Middle frontal gyrus (tissue), 1 donor: ENCODE data around the gene PLXNA2.

Experiments
- DNase-seq: peaks from one replicate; pipeline ENCODE4 v3.0.0-alpha.2; 2015; ENCODE audit warnings: low spot score; ENCODE audit errors: extremely low spot score

Gene PLXNA2

DNA sequence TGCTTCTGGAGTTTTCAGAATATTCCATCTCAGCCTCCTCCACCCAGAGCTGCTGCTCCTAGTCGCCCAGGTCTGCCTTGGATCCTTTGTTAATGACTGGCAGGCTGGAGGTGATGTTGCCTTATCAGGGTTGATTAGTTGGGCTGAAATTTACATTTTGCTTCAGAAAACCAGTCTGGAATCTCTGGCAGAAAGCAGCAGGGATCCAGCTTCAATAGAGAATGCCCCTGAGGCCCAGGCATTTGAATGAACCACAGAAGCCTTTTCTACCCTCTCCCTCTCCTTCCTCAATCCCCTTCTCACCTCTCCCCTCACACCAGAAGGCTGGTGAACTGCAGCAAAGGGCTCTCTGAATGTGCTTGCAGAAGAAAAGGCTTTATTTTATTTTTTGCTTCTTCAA is 83.2 kb downstream of the PLXNA2 start:
- DNase-seq = no peak

DNA sequence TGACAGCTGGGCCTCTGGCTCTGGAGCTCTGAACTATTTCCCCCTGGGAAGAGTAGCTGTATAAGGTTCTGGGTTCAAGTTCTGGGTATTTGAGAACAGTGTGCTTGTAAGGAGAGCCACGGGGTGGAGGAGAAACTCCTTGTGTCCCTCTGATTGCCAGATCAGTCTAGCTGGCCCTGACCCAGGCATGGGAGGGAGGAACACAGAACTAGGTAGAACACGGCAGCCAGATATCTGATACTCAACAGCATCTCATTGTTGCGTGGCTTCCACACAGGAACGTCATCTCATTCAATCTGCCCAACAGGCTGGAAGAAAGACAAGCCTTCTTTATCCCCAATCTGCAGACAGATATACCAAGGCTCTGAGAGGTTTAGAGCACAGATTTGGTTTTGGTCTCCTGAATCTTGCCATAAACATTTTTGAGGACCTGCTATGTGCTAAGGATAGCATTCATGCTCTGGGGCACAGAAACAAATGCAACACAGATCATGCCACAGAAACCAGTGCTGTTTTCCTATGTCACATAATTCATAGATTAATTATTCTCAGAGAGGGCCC is 83.8 kb downstream of the PLXNA2 start:
- no peak for DNase-seq

DNA sequence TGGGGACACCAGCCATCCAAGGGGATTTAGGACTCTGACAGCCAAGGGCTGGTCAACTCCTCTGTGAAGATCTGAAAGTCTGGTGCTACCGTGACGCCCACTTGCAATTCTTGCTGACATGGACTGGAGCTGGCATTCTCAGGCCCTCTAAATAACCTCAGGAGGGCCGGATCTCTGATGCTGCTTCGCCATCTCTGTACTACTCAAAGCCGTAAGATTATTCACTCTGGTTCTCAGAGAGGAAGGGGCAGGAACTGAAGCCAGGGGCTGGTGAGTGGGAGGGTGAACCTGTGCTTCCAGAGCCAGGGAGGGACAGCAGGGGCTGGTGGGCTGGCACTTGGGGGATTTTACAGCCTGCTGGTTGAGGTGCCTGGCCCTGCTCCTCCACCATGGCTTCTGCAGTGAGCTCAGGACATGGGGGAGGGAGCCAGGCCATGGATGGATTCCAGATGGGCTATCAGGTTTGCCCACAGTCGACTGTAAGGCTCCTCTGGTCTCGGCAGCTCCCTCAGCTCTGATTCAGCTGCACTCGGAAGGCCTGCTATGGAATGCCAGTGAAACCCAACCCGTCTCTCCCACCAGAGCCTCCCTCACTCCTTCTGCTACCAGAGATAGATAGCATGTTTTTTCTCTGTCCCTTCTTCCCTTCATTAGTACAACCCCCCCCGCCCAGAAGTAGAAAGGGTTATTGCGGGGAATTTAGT is 84.5 kb downstream of the PLXNA2 start:
- DNase-seq = no peak

DNA sequence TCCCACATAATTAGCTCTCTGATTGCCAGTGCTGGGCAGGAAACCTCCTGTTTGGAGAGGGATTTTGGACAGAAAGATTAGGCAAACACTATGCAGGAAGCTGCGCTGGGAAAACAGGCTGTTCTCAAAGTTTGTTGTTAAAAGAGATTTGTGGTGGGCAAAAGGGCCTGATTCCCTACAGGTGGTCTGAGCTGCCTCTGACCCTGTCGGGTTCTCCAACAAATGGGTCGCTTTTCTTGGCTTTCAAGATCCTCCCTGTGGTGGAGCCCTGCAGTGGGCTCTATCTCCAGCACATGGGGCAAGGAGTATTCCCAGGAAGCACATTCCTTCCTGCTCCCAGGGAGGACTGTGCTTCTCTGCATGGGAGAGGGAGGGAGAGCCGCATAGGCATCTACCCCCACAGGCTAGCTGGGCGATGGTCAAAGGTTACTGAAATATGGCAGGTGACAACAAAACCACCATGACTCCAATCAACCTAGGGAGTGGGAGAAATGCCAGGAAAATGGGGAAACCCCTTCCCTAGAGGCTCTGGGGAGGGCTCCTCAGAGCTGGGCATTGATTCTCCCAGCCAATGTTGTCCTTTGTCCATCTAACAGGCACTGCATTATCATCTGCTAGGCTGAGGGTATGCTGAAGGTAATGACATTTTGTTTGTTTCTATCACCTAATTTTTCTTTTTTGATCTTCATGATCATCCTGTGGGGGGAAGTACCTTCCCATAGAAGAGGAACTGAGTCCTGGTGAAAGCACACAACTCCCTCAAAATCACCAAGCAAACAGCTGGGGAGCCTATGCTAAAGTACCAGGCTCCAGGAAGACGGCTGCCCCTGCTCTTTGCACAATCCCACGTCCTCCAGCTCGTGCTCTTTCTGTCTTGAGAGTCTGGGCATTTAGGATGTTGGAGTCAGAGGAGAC is 85.3 kb downstream of the PLXNA2 start:
- DNase-seq = no peak

DNA sequence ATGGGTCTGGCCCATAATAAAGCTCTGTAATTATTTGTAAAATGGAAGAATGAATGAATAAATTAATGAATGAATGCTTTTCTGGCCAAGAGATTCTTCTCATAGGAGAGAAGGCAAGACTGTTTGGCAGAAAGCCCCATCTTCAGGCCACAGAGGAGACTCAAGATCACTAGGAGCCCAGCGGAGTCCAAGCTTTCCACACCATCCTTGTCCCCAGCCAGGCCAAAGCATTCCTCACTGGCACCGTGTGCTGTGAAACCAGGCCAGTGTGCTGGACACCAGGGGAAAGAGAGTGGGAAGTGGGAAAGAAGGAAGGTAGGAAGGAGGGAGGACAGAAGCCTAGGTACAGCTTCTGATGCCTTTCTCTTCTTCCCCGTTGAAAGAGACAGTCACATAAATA is 86.4 kb downstream of the PLXNA2 start:
- DNase-seq = no peak

DNA sequence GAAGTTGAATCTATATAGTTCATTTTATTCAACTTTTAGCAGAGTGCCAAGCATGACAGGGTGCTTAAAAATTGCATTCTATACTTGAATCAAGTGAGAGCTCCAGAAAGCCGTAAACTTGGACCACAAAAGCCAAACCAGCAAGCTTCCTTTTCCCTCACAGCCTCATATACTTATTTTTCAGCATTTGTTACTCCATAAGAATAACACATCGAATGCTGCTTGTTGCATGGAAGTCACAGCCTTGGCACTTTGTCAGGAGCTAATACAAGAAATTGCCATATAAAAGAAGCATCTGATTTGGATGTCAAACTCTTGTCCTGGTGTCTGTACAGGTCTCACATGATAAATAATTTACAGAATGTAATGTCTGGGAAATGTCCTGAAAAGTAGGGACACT is 87.4 kb downstream of the PLXNA2 start:
- DNase-seq = no peak

DNA sequence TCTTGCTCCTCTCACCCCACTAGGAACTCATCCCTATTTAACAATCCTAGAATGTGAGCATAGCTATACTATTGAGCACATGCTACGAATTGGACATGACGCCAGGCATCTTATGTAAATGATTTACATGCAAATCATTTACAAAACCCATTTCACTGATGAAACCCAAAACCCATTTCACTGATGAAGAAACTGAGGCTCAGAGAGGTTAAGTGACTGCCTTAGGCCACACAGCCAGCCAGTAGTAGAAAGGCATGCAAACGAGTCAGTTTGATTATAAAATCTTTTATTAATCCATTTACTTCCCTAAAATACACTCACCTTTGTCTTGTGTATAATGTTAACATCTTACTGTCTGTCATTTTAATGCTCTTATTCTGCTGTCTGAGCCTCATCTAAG is 87.9 kb downstream of the PLXNA2 start:
- DNase-seq = no peak

DNA sequence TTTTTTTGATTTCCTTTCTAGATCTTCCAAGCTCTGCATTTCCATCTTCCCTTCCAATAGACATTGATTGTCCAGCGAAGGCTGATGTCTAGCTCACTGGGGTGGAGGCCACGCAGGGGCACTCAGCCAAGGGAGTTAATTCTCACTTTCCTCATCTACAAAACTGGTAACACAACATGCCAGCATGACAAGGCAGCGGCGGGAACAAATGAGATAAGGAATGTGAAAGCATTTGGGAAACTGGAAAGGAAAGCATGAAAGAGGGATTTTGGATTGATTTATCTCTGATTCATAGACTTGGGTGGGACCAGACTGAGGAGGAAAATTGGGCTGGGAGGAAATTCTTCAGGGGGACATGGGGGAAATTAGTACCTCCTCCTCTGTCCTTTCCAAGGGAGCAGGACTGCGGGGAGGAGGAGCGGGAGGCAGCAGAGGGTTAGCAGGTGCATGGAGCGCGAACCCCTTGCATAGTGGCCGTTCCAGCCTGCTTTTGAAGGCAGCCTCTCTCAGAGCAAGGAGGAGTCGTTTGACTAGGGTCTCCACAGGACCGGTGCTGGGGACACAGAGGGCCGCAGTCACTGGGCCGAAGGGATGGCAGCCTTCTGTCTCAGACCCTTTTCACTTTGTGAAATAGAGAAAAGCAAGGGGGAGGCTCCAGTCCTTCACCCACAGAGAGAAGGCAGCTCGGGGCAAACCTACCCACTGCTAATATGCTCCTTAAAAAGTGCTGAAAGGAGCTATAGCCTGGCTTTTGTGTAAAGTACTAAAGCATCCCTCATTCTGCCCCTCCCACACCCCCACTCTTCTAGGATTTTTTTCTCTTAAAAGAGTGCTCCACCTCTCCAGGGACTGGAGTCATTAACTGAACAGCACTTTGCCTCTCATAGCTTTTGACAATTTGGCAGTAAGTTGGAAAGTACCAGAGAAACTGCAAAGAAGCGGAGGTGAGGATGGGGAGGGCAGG is 89.2 kb downstream of the PLXNA2 start:
- no peak for DNase-seq

DNA sequence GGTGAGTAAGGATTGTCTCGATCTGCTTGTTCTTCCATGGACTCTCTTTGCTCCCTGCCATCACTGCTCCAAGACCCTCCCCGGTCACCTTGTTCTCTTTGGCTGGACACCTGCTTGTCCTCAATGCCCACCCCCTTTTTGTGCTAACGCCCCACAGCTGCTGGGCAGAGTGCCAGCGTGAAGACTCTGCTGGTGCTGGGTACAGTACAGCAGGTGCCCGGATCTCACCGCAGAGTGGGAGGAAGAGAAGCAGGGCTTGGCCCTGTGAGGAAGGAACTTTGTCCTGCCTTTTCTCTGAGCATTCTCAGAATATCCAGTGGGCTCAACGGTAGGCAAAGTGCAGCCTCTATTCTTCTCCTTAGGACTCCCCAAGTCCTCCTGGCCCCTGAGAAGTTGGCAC is 90.1 kb downstream of the PLXNA2 start:
- DNase-seq = no peak

DNA sequence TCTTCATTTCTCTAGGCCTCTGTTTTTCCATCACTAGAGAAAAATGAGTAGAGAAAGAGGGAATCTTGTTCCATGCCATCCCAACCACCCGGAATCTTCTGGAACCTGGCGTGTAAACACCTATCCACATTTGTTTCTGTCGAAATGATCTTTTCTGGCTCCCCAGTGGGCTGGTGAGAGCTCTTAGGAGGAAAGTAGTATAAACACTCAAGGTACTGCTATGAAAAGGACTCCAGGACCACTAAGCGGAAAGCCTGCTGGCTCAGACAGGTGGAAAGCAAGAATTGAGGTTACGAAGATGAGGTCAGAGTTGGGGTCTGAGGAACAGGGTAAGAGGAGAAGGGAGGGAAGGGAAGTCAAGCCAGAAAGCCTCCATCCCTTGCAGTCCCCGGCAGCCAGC is 90.8 kb downstream of the PLXNA2 start:
- no peak for DNase-seq

DNA sequence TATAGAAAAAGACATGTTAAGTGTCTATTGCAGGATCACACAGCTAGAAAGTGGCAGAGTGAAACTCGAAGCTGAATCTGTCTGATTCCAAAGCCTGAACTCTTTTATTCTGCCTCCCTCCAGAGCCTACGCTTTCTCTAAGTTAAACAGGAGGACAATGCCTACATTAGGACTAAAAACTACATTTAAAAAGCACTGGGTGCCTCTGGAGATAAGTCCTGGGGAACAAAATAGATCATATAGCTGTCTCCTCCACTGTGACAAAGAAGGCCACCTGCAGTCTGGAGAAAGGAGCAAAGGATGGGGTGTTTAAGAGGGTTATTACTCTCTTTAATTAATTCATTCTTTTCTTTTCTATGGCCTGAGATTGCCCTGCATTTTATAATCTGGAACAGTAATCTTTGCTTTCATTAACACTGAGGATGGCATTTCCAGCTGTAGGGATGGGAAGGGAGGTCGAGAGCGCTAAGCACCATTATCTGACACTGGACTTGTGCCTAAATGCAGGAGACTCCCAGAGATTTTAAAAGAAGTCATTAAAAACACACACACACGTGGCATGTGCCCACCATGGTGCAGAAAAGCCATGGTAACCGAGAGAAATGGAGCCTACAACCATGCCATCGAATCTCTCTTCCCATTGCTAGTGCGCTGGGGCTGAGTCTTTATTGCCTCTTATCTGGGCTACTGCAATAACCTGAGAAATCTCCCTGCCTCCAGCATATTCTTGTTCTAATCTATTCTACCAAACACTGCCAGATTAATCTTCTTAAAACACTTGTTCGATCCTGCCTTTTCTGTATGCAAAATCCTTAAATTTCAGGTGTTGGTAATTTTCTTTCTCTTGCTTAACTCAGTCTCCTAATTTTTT is 92.2 kb downstream of the PLXNA2 start:
- DNase-seq = no peak

DNA sequence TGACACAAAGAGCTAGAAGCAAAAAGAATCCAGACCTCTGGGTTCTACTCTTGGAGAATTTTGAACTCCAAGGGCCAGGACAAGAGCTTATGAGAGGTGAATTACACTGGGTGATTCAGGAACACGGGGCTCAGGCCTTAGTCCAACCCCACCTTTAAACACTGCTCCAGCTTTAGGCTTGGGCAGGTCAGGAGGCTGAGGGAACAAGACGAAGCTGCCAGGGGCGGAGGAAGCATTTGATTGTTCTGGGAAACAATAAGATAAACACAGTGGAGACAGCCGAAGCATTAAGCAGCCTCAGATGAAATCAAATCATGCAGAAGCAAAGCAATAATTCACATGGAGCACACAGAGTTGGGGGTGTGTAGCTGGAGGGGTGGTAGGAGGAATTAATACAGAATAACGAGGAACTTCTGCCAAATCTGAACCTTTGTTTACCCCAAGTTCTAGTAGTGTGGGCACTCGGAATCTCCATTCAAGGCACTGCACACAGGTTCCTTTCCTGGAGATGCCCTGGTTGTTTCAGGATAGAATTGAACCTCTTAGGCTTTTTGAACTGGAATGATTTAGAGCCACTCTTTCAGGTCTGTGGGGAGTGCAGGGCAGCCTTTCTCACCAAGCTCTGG is 93.2 kb downstream of the PLXNA2 start:
- no peak for DNase-seq

DNA sequence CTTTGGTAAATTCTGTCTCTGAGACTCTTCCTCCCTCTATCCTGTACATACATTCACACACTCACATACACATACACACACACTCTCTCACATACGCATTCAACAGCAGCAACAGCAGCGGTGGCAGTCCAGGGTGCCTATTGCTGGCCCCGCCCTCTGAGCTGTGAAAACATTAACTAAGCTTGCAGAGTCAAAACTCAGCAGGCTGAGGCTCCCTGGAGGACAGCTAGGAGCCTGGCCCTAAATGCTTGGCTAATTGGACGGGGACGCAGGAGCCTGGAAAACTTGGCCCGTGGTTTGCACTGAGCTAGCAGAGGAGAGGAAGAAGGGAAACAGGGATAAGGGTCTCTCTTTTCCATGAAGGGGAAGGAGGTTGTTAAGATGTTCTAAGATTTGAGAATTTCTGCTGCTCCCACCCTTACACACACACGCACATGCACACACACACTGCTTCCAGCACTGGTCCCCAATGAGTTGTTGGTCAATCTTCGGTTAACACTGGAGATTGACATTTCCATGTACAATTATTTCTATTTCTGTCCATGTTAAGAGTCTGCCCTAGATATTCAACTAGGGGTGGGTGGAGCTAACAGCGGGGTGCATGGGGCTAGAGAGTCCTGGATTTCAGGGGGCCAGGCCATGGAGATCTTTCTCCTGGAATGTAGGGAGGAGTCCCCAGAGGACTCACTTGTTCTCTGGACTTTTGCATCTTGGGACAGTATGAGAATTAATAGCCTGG is 94.2 kb downstream of the PLXNA2 start:
- DNase-seq = no peak

DNA sequence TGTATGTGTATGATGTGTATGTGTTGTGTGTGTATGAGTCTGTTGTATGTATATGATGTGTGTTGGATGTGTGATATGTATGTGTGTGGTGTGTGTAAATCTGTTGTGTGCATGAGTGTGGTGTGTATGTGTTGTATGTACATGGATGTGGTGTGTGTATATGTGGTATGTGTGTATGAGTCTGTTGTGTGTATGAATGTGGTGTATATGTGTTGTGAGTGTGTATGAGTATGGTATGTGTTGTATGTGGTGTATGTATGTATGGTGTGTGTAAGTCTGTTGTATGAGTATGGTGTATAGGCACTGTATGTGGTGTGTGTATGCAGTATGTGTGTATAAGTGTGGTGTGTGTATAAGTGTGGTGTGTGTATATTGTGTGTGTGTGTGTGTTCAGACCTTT is 95.0 kb downstream of the PLXNA2 start:
- no peak for DNase-seq

DNA sequence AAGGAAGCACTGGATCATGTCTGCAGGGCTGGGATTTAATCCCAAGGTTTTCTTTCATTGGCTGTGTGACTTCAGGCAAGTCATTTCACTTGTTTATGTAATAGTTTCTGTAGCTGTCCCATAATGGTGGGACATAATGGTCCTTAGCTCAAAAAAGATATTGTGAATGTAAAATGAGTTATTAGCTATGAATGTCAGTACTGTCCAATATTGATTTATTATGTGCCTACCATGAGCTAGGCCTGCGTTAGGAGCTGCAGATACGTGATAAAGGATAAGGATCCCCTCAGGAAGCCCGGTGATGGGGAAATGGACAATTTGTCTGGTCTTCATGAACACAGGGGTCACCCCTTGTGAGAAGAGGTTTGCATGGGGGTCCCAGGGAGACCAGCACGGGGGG is 95.8 kb downstream of the PLXNA2 start:
- no peak for DNase-seq

DNA sequence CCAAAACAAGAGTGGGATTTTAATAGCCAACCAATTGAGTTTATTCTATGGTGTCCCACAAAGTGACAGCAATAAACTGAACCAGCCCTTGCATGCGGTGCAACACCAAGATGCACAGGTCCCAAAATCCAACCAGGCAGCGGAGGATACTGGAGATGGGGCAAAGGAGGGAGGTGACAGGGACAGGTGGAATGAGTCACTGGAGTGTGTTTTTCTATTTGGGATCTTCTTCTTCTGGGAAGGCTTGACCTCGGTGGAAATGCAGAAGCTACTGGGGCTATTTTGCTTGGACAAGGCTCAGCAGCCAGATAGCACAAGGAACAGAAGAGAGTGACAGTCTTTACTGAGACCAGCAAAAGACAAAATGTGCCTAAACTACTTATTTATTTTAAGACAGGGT is 97.5 kb downstream of the PLXNA2 start:
- no peak for DNase-seq

DNA sequence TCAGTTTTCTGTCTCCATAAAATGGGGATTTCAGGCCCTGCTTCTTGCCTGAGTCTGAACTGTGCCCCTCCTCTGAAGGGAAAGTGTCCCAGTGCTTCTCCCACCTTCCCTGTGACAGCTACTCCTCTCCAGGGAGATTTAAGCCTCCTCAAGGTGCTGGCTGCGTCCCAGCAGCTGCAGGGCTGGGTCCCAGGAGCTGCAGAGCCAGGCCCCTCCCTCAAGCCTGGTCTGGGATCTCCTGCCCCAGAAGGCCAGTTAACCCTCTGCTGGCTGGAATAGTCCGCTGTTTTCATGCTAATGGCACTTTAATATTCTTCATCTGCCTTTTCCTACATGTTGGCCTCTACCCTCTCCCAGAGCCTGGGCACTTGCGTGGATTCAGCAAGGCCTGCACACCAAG is 99.0 kb downstream of the PLXNA2 start:
- no peak for DNase-seq

DNA sequence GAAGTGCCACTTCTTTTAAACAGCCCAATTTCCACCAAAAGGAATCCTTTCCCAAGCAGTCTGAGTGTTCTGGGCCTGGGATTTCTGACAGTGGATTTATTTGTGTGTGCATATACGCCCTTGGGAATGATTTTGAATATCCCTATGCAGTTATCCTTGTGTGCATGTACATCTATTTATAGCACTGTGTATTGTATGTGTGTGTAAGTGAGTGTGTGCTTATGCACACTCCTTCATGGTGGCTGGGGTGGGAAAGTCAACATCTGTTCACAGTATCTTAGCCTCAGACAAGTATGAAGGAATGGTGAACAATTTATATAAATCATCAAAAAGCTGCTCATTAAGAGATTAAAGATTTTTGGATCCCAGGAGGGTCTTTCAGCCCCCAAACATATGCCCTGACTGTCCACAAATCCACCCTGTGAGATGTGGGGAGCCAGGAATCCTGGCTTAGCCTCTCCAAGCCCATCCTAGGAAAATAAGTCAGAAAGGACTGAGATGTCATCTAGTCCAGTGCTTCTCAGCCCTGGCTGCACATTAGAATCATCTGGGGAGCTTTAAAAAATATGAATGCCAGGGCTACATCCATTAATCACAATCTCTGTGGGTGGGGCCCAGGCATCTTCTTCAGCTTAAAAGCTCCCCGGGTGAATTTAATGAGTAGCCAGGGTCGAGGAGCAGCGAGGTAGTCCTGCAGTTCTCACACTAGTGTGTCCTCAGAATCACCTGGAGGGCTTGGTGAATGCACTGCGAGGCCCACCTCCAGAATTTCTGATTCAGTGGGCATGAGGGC is 101.4 kb downstream of the PLXNA2 start:
- no peak for DNase-seq
